ENCODE results near the gene SH3BGR. TPM values are rescaled to one million over a fixed set of nuclear protein-coding genes. Genes with fewer than 3 reads are reported as not detected.

The SH3BGR gene
- total and polyA plus RNA-seq, 2 of the 8 experiments (the other 6 are each of a cell fraction or from before 2014, with no cell fraction given), result 2.1 to 5.9 TPM

- H2BK120ac ChIP-seq (replicated peaks; ENCODE audit: low read depth, low read length), result no peak overlapping the region
- peak overlapping the region; percentile 5 for H3K4ac ChIP-seq (replicated peaks; ENCODE audit: insufficient read length, low read depth, low read length)
- H3K23me2 ChIP-seq (ENCODE audit: low read depth, low read length), result no peaks in the 10 kb centered on the region
- H3K14ac ChIP-seq (ENCODE audit: insufficient read length), result no peak overlapping the region
- POLR2A ChIA-PET (ENCODE audit: partially characterized antibody), result interaction anchor here (1.2 kb wide), 1 partner anchor 92 kb away, joined by 3 read pairs; no protein-coding TSS in a partner anchor
- CTCF ChIA-PET (ENCODE audit: partially characterized antibody), result interaction anchor here (1.1 kb wide), 1 partner anchor 150 kb away, joined by 3 read pairs; no protein-coding TSS in a partner anchor
- no peaks in the 10 kb centered on the region for H3K79me2 ChIP-seq (ENCODE audit: control insufficient read depth in 1 of 2, insufficient read depth in 2 of 2, low read length in 2 of 2)
- peak overlapping the region; percentile 20; the same call in 1 of the 2 replicates for H3K18ac ChIP-seq (ENCODE audit: extremely low read depth, low read length)
- no peaks in the 10 kb centered on the region for H4K20me1 ChIP-seq (replicated peaks in 1 of 2; ENCODE audit: control insufficient read depth in 1 of 2, insufficient read depth in 2 of 2, low read length in 2 of 2)
- H2AFZ ChIP-seq (ENCODE audit: low read length), result no peak overlapping the region
- no peaks in the 10 kb centered on the region for H3K4me1 ChIP-seq (replicated peaks in 1 of 4; ENCODE audit: control insufficient read depth in 3 of 4, insufficient read depth in 4 of 4, low read length in 3 of 4)
- no peak overlapping the region for H3K4me3 ChIP-seq (ENCODE audit: extremely low read depth in 1 of 4, insufficient read depth in 2 of 4, low read depth in 3 of 4, low read length in 4 of 4)
- peak overlapping the region; percentile 23; the same call in 1 of the 2 replicates for H2BK20ac ChIP-seq (ENCODE audit: low read length)
- peak overlapping the region; percentile 0; the same call in 1 of the 2 replicates for H2BK12ac ChIP-seq (ENCODE audit: low read depth, low read length)
- H3K23ac ChIP-seq (ENCODE audit: insufficient read length), result no peak overlapping the region
- no peaks in the 10 kb centered on the region for H3K36me3 ChIP-seq (ENCODE audit: control insufficient read depth in 2 of 4, insufficient read depth in 4 of 4, low read length in 3 of 4)
- no peaks in the 10 kb centered on the region for H3K79me1 ChIP-seq (ENCODE audit: low read depth, low read length)
- no peak for DNase-seq (ENCODE audit: low read depth in 1 of 2, low spot score in 2 of 2)
- peak overlapping the region; percentile 19; the same call in 1 of the 2 replicates for H2BK15ac ChIP-seq (ENCODE audit: low read length)
- no peak overlapping the region for H3K27ac ChIP-seq (ENCODE audit: low read depth, low read length)
- no peak overlapping the region; the same call in 1 of the 2 replicates for H2AK5ac ChIP-seq (ENCODE audit: low read depth, low read length)
- no peak for FAIRE-seq
- H4K8ac ChIP-seq (ENCODE audit: extremely low read depth, insufficient read depth, low read length), result no peak overlapping the region; the same call in 1 of the 2 replicates
- no peak overlapping the region for H3K56ac ChIP-seq (replicated peaks; ENCODE audit: insufficient read length, low read depth, low read length)
- no peak overlapping the region for H3K9ac ChIP-seq (replicated peaks in 1 of 4; ENCODE audit: extremely low read depth in 1 of 4, low read depth in 3 of 4, low read length in 3 of 4)
- WGBS, 2 experiments (ENCODE audit: extremely low coverage in 1 of 2, insufficient coverage in 1 of 2, insufficient read length in 1 of 2, insufficient replicate concordance in 2 of 2, low coverage in 1 of 2, low lambda C conversion rate in 2 of 2, missing lambda C conversion rate in 1 of 2), result 91% methylated on average over 12 of the region's 12 CpGs; no CpG with 5 or more reads in 1 of the 2 experiments
- no peak overlapping the region for H3K4me2 ChIP-seq (ENCODE audit: insufficient read depth in 1 of 2, low read depth in 2 of 2, low read length in 2 of 2)
- no peak overlapping the region for H2BK5ac ChIP-seq (ENCODE audit: low read depth, low read length)
- H3K9me3 ChIP-seq (ENCODE audit: insufficient read depth in 2 of 2, low read depth in 1 of 2, low read length in 1 of 2), result no peaks in the 10 kb centered on the region
- peak overlapping the region; percentile 83 for H4K91ac ChIP-seq (replicated peaks; ENCODE audit: insufficient read length, low read length)
- no peaks in the 10 kb centered on the region; a peak in 1 of 7 replicates for H3K27me3 ChIP-seq (replicated peaks in 1 of 4; ENCODE audit: control insufficient read depth in 3 of 4, extremely low read depth in 1 of 4, insufficient read depth in 3 of 4, low read length in 3 of 4)
- no peak overlapping the region for H4K5ac ChIP-seq (ENCODE audit: insufficient read length, low read depth, low read length)
- TF ChIP-seq TCF12 (IDR thresholded peaks at IDR 0.05; ENCODE audit: low read depth, low read length) (no peak), YY1 (IDR thresholded peaks at IDR 0.05; ENCODE audit: low read depth, low read length) (no peak), ATF2 (IDR thresholded peaks at IDR 0.05; ENCODE audit: low read length) (no peak), CHD2 (IDR thresholded peaks at IDR 0.05; ENCODE audit: low read length) (no peak), TBP (IDR thresholded peaks at IDR 0.05; ENCODE audit: low read depth, low read length) (no peak), SRF (IDR thresholded peaks at IDR 0.05; ENCODE audit: low read depth, low read length) (no peak), POLR2A (IDR thresholded peaks at IDR 0.05; ENCODE audit: control extremely low read depth in 1 of 2, low read depth in 2 of 2, low read length in 2 of 2) (no peak), ZNF274 (IDR thresholded peaks at IDR 0.05; ENCODE audit: borderline replicate concordance, extremely low read depth, low read length) (no peak), SAP30 (IDR thresholded peaks at IDR 0.05; ENCODE audit: insufficient read depth, insufficient replicate concordance, low read length) (no peak), GABPA (IDR thresholded peaks at IDR 0.05; ENCODE audit: borderline replicate concordance, insufficient read depth, low read length) (no peak), CHD1 (IDR thresholded peaks at IDR 0.05; ENCODE audit: low read depth, low read length) (no peak), BRCA1 (IDR thresholded peaks at IDR 0.05; ENCODE audit: low read depth, low read length) (no peak), EGR1 (IDR thresholded peaks at IDR 0.05; ENCODE audit: borderline replicate concordance, low read depth, low read length) (no peak), CBX5 (IDR thresholded peaks at IDR 0.05; ENCODE audit: low read depth, low read length) (no peak)
Observed at GRCh38 chr21:39525601-39526000, 73.8 kb downstream of the SH3BGR start.
